T1000 (cell line): Measurements from ENCODE around the gene DUSP2.

ENCODE experiments used
- DNase-seq: peaks from one replicate; lab custom pipeline; 2025; ENCODE audit warnings: mixed read lengths; lab: John Stamatoyannopoulos, UW

DUSP2 gene

GRCh38 chr2:96099861-96100798 lies 45.1 kb downstream of the DUSP2 start:
- DNase-seq, result no peak

DNA sequence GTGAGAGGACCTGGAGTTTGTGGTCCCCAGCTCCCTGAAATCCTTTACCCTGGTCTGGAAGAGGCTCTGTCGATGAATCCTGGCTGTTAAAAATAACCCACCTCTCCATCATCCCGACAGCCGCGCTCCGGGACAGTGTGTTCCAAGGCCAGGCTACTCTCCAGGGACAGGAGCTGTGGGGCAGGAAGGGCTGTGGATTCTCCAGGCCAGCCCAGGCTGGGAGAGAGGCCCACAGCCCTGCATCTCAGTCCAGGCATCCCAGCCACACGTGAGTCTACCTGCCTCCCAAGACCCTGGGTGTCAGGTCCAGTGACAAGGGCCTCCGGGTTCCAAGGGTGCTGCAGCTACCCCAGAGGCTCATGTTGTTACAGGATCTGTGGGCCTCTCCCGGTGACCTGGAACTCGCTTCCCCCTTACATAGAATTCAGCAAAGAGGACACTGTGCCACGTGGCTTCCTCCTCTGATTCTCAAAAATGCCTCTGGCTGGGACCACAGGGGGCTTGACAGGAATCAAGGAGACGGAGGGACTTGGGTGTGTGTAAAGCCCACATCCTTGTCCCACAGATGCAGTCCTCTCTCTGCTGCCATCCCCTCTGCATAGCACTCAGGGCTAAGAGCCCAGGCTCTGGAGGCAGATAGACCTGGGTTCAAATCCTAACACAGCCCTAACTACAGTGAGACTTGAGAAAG lies 46.2 kb downstream of the DUSP2 start:
- no peak for DNase-seq

DNA sequence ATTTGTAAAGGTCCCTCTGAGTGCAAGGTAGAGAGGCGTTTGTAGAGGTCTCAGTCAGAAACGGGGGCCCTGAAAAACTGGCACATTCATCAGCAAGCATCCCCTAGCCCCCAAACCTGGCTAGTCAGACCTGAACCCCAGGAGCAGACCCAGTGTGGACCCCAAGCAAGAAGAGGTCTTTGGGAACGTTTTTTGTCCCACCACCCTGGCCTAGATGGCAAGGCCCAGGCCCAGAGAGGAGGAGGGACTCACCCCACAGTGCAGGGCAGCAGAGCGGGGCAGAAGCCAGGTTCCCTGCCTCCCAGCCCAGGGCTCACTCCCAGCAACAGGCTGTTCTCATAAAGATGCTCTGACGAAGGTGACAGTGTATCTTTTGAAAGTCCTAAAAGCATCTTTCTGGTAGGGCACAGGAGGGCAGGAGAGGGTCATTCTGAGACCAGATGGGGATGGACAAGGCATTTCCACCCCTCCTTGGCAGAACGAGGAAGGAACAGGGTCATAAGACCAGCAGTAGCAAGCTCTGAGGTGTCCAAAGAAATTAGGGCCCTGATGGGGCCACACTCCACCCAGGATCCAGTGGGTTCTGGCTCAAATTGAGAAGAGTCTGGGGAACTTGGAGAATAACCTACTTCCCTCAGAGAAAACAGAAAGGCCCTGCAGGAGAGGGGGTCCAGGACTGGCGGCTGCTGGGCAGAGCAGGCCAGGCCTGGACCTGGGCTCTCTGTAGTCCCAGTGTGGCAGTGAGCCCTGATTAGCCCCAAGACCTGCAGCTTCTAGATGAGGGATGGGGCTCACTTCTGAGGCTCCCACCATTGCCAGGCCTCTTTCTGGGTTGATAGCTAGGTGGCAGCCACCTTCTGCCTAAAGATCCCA lies 47.1 kb downstream of the DUSP2 start:
- no peak for DNase-seq

DNA sequence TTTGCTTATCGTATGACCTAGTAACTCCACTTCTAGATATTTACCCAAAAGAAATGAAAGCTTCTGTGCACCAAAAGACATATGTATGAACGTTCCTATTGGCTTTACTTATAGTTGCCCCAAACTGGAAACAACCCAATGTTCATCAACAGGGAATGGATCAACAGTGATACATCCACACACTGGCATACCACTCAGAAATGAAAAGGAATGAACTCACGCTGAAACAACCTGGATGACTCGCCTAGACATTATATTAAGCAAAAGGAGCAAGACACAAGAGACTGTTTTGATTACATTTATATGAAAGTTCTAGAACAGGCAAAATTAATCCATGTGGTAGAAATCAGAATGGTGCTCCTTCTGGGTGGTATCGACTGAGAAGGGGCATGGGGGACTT lies 47.8 kb downstream of the DUSP2 start:
- DNase-seq, result no peak

- DNase-seq, result no peak
Observed at GRCh38 chr2:96095116-96095636, 50.1 kb downstream of the DUSP2 start.

GRCh38 chr2:96093528-96093927 lies 51.7 kb downstream of the DUSP2 start:
- DNase-seq, result no peak
